ENCODE measurements around the gene ATP5MG.

The ATP5MG gene

DNA sequence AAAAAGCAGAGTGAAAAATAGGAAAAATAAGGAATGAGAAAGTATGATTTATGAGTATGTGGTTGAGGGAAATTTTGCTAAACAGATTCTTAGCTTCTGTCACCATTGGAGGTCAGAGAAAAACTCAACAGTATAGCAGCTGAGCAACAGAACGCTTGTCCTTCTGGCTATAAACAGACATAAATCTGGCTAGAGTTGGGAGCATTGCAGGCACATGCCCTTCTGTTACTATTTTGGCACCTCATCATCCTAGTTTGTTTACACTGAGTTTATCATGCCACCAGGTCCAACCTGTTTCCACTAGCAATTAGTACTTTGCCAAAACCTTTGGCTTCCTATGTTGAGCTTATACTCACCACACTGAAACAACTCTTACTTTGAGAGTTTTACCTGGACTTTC is 35.1 kb upstream of the ATP5MG start:
- TF ChIP-seq, protein P1, sequence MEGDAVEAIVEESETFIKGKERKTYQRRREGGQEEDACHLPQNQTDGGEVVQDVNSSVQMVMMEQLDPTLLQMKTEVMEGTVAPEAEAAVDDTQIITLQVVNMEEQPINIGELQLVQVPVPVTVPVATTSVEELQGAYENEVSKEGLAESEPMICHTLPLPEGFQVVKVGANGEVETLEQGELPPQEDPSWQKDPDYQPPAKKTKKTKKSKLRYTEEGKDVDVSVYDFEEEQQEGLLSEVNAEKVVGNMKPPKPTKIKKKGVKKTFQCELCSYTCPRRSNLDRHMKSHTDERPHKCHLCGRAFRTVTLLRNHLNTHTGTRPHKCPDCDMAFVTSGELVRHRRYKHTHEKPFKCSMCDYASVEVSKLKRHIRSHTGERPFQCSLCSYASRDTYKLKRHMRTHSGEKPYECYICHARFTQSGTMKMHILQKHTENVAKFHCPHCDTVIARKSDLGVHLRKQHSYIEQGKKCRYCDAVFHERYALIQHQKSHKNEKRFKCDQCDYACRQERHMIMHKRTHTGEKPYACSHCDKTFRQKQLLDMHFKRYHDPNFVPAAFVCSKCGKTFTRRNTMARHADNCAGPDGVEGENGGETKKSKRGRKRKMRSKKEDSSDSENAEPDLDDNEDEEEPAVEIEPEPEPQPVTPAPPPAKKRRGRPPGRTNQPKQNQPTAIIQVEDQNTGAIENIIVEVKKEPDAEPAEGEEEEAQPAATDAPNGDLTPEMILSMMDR (IDR thresholded peaks at IDR 0.05; ENCODE audit: insufficient read depth, low read depth, low read length, missing control alignments), result no peak
- H3K4me3 ChIP-seq (ENCODE audit: low read length), result no peak overlapping the region
- peak; percentile 40 for DNase-seq (ENCODE audit: low read depth)

DNA sequence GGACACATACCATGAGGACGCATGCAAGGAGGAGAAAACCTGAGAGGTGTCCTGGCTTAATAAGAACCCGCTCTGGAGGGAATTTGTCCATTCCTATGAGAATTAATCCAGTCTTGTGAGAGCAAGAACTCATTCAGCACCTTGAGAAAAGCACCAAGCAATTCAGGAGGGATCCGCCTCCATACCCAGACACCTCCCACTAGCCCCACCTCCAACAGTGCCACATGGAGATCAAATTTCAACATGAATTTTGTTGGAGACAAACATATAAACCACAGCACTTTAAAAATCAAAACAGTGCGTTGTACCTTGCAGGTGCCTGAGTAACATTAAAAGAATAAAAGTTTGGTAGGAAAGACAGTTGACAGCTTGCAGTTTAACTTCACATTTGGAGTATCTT is 30.6 kb upstream of the ATP5MG start:
- TF ChIP-seq, protein P1 (IDR thresholded peaks at IDR 0.05; ENCODE audit: insufficient read depth, low read depth, low read length, missing control alignments), result no peak
- DNase-seq (ENCODE audit: low read depth), result no peak
- H3K4me3 ChIP-seq (ENCODE audit: low read length), result no peak overlapping the region

DNA sequence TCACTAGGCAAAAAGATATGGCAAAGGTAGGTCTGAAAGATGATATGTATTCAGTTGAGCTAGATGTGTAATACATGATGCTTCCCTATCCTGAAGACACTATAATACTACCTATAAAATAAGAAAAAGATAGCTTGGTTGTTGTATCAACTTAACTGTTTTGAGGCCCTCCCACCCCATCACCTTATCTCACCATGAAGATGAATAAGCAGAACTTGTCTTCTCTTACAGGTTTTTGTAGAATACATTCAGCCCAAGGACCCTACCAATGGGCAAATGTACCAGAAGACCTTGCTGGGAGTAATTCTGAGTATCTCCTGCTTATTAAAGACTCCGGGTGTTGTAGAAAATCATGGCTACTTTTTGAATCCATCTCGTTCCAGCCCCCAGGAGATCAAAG is 28.1 kb upstream of the ATP5MG start:
- H3K4me3 ChIP-seq (ENCODE audit: low read length), result no peak overlapping the region
- DNase-seq (ENCODE audit: low read depth), result no peak
- TF ChIP-seq, protein P1 (IDR thresholded peaks at IDR 0.05; ENCODE audit: insufficient read depth, low read depth, low read length, missing control alignments), result no peak

- DNase-seq (ENCODE audit: low read depth), result no peak
- TF ChIP-seq, protein P1 (IDR thresholded peaks at IDR 0.05; ENCODE audit: insufficient read depth, low read depth, low read length, missing control alignments), result no peak
- no peak overlapping the region for H3K4me3 ChIP-seq (ENCODE audit: low read length)
Observed at GRCh38 chr11:118373871-118374270, 27.5 kb upstream of the ATP5MG start.

DNA sequence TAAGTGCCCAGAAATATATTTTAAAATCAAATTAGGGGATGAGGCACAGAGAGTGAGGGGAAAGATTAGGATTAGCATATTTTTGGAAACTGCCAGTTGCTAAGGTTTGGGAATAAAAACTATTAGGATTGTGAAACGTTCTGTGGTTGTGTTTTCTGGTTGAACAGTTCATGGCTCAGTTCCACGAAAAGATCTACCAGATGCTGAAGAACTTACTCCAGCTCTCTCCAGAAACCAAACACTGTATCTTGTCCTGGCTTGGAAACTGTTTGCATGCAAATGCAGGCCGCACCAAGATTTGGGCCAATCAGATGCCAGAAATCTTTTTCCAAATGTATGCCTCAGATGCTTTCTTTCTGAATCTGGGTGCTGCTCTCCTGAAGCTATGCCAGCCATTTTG is 26.7 kb upstream of the ATP5MG start:
- DNase-seq (ENCODE audit: low read depth), result no peak
- H3K4me3 ChIP-seq (ENCODE audit: low read length), result no peak overlapping the region
- TF ChIP-seq, protein P1 (IDR thresholded peaks at IDR 0.05; ENCODE audit: insufficient read depth, low read depth, low read length, missing control alignments), result no peak

DNA sequence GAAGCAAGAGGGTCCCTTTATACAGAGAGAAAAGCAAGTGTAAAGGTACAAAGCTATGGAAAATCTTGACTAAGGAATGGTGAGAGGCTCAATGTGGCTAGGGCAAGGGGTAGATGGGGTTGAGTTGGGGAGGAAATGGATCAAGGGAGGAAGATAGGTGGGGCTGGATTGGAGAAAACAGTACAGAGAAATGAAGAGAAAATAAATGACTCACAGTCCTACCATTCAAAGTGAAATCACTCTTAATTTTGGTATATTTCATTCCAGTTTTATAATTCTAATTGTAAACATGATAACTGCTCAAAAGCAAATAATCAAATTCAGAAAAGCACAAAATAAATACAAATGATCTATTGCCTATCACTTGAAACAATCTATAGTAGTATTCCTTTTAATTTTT is 25.4 kb upstream of the ATP5MG start:
- no peak for DNase-seq (ENCODE audit: low read depth)
- H3K4me3 ChIP-seq (ENCODE audit: low read length), result no peak overlapping the region
- TF ChIP-seq, protein P1 (IDR thresholded peaks at IDR 0.05; ENCODE audit: insufficient read depth, low read depth, low read length, missing control alignments), result no peak

- TF ChIP-seq, protein P1 (IDR thresholded peaks at IDR 0.05; ENCODE audit: insufficient read depth, low read depth, low read length, missing control alignments), result no peak
- no peak overlapping the region for H3K4me3 ChIP-seq (ENCODE audit: low read length)
- no peak for DNase-seq (ENCODE audit: low read depth)
Observed at GRCh38 chr11:118379497-118379896, 21.9 kb upstream of the ATP5MG start.

All from epithelial cell of esophagus (primary cell).